SK-N-SH treated with all-trans-retinoic acid at 6 μM for 48 hours (cell line): ENCODE results near the gene LAIR2.

Experiments used
- ATAC-seq: fragments of 200-7000 bp; cut with Tn5 transposase; 3 replicates; pipeline ENCODE4 v1.9.1; 2020; ENCODE audit warnings: mild to moderate bottlenecking, moderate library complexity
- BACH2 ChIP-seq: fragments of 250-450 bp; sonication (Bioruptor Pico); IDR thresholded peaks from 2 replicates; pipeline ENCODE4 v1.9.0; 2021; ENCODE audit warnings: mild to moderate bottlenecking, borderline replicate concordance
- CREB5 ChIP-seq: fragments of 250-450 bp; sonication (Bioruptor Pico); IDR thresholded peaks from 2 replicates; pipeline ENCODE4 v1.5.1; 2020; ENCODE audit warnings: low read depth, mild to moderate bottlenecking, moderate library complexity
- CSDC2 ChIP-seq: fragments of 250-450 bp; sonication (Bioruptor Pico); IDR thresholded peaks from 2 replicates; pipeline ENCODE4 v1.5.0; 2020; ENCODE audit warnings: mild to moderate bottlenecking, moderate library complexity
- ESRRG ChIP-seq: fragments of 250-450 bp; sonication (Bioruptor Pico); IDR thresholded peaks from 2 replicates; pipeline ENCODE4 v1.6.1; 2021; ENCODE audit warnings: mild to moderate bottlenecking
- GLIS3 ChIP-seq: fragments of 250-450 bp; sonication (Bioruptor Pico); IDR thresholded peaks from 2 replicates; pipeline ENCODE4 v1.5.0; 2020; ENCODE audit warnings: mild to moderate bottlenecking, moderate library complexity
- ISL1 ChIP-seq: fragments of 250-450 bp; sonication (Bioruptor Pico); IDR thresholded peaks from 2 replicates; pipeline ENCODE4 v2.1.2; 2022; ENCODE audit warnings: mild to moderate bottlenecking, moderate library complexity
- OSR1 ChIP-seq: fragments of 250-450 bp; sonication (Bioruptor Pico); IDR thresholded peaks from 2 replicates; pipeline ENCODE4 v1.8.0; 2022; ENCODE audit warnings: moderate library complexity, mild to moderate bottlenecking, inconsistent platforms
- PATZ1 ChIP-seq: fragments of 250-450 bp; sonication (Bioruptor Pico); IDR thresholded peaks from 2 replicates; pipeline ENCODE4 v1.8.0; 2020; ENCODE audit warnings: mild to moderate bottlenecking, moderate library complexity, borderline replicate concordance
- PPARA ChIP-seq: fragments of 250-450 bp; sonication (Bioruptor Pico); IDR thresholded peaks from 2 replicates; pipeline ENCODE4 v1.5.0; 2020; ENCODE audit warnings: mild to moderate bottlenecking, borderline replicate concordance
- RARB ChIP-seq: fragments of 250-450 bp; sonication (Bioruptor Pico); IDR thresholded peaks from 2 replicates; pipeline ENCODE4 v1.8.0; 2021; ENCODE audit warnings: mild to moderate bottlenecking, moderate library complexity
- TCF4 ChIP-seq: fragments of 250-450 bp; sonication (Bioruptor Pico); IDR thresholded peaks from 2 replicates; pipeline ENCODE4 v1.8.0; 2021; ENCODE audit warnings: mild to moderate bottlenecking, moderate library complexity, borderline replicate concordance
- TOX ChIP-seq: fragments of 250-450 bp; sonication (Bioruptor Pico); IDR thresholded peaks from 2 replicates; pipeline ENCODE4 v1.8.0; 2021; ENCODE audit warnings: mild to moderate bottlenecking, moderate library complexity, borderline replicate concordance
- TSHZ2 ChIP-seq: fragments of 250-450 bp; sonication (Bioruptor Pico); IDR thresholded peaks from 2 replicates; pipeline ENCODE4 v1.5.0; 2020; ENCODE audit warnings: mild to moderate bottlenecking, moderate library complexity
- ZC3H10 ChIP-seq: fragments of 250-450 bp; sonication (Bioruptor Pico); IDR thresholded peaks from 2 replicates; pipeline ENCODE4 v1.5.1; 2021; ENCODE audit warnings: mild to moderate bottlenecking, moderate library complexity
- ZFP3 ChIP-seq: fragments of 250-450 bp; sonication (Bioruptor Pico); IDR thresholded peaks from 2 replicates; pipeline ENCODE4 v1.5.0; 2020; ENCODE audit warnings: mild to moderate bottlenecking, moderate library complexity
- ZFP30 ChIP-seq: fragments of 450-650 bp; formaldehyde crosslinking; IDR thresholded peaks from 2 replicates; pipeline ENCODE4 v1.5.0; 2022; ENCODE audit warnings: mild to moderate bottlenecking, moderate library complexity
- ZNF565 ChIP-seq: fragments of 450-650 bp; formaldehyde crosslinking; conservative IDR thresholded peaks from 2 replicates; pipeline ENCODE4 v1.5.0; 2020; ENCODE audit warnings: low read depth, mild to moderate bottlenecking, moderate library complexity
- ZNF70 ChIP-seq: fragments of 450-650 bp; formaldehyde crosslinking; IDR thresholded peaks from 2 replicates; pipeline ENCODE4 v1.5.0; 2020; ENCODE audit warnings: mild to moderate bottlenecking, moderate library complexity
- ZNF8 ChIP-seq: fragments of 450-650 bp; formaldehyde crosslinking; IDR thresholded peaks from 2 replicates; pipeline ENCODE4 v1.5.0; 2020; ENCODE audit warnings: mild to moderate bottlenecking, moderate library complexity
- TF ChIP-seq, protein P1 (sequence below): fragments of 250-450 bp; sonication (Bioruptor Pico); IDR thresholded peaks from 2 replicates; pipeline ENCODE4 v1.8.0; 2021; ENCODE audit warnings: low read depth, mild to moderate bottlenecking, moderate library complexity, borderline replicate concordance

The LAIR2 gene

DNA sequence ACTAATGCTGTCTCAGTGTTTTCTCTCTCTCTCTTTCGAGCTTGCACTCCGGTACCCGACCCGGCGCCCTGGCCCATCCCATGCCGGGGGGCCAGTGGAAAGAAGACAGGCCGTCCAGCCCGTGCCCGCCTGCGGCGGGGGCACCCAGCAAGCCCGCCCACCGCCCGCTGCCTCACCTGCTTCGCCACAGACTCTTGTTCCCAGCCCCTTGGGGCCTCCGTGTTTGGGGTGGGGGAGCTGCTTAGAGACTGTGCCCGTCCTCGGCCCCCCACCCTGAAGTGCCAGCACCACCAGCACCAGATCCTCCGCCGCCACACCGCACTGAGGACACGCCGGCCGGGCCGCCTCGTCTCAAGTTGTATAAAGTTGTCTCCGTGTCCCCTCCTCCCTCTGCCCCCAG lies 41.4 kb upstream of the LAIR2 start:
- ATAC-seq, result no peak

DNA sequence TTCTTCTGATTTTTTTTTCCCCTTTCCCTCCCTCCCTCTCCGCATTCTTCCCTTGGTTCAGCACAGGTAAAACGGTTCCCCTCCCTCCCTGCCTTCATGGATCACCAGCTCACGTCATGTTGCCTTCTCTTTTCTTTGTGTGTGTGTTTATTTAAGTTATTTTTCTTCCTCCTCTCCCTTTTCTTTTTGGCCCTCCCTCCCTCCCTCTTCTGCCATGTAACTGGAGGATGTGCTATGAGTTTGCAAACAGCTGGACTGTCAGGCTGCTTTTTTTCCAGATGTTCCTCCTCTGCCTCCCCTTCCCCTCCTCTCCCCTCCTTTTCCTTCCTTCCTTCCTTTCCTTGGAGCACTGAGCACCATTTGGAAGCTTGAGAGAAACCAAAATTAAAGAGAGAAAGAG lies 41.0 kb upstream of the LAIR2 start:
- TF ChIP-seq OSR1 (CRISPR knock-in tag), result no peak
- no peak for TF ChIP-seq PATZ1 (CRISPR knock-in tag)
- TF ChIP-seq CREB5 (CRISPR knock-in tag), result no peak
- no peak for TF ChIP-seq TSHZ2
- no peak for TF ChIP-seq ZNF70 (CRISPR knock-in tag)
- TF ChIP-seq ZFP30 (CRISPR knock-in tag), result no peak
- TF ChIP-seq CSDC2, result no peak
- no peak for TF ChIP-seq RARB (CRISPR knock-in tag)
- TF ChIP-seq BACH2, result no peak
- TF ChIP-seq, protein P1, sequence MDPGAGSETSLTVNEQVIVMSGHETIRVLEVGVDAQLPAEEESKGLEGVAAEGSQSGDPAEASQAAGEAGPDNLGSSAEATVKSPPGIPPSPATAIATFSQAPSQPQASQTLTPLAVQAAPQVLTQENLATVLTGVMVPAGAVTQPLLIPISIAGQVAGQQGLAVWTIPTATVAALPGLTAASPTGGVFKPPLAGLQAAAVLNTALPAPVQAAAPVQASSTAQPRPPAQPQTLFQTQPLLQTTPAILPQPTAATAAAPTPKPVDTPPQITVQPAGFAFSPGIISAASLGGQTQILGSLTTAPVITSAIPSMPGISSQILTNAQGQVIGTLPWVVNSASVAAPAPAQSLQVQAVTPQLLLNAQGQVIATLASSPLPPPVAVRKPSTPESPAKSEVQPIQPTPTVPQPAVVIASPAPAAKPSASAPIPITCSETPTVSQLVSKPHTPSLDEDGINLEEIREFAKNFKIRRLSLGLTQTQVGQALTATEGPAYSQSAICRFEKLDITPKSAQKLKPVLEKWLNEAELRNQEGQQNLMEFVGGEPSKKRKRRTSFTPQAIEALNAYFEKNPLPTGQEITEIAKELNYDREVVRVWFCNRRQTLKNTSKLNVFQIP (CRISPR knock-in tag), result no peak
- no peak for TF ChIP-seq ZNF565 (CRISPR knock-in tag)
- TF ChIP-seq PPARA (CRISPR knock-in tag), result no peak
- TF ChIP-seq TCF4 (CRISPR knock-in tag), result no peak
- ATAC-seq, result no peak

More for the DNA sequence above, 41.4 kb upstream of the LAIR2 start:
- no peak for TF ChIP-seq TCF4 (CRISPR knock-in tag)
- TF ChIP-seq PATZ1 (CRISPR knock-in tag), result no peak
- no peak for TF ChIP-seq ZFP3
- no peak for TF ChIP-seq TOX
- TF ChIP-seq GLIS3 (CRISPR knock-in tag), result no peak
- TF ChIP-seq ZFP30 (CRISPR knock-in tag), result no peak
- TF ChIP-seq BACH2, result no peak
- no peak for TF ChIP-seq ZNF8 (CRISPR knock-in tag)

DNA sequence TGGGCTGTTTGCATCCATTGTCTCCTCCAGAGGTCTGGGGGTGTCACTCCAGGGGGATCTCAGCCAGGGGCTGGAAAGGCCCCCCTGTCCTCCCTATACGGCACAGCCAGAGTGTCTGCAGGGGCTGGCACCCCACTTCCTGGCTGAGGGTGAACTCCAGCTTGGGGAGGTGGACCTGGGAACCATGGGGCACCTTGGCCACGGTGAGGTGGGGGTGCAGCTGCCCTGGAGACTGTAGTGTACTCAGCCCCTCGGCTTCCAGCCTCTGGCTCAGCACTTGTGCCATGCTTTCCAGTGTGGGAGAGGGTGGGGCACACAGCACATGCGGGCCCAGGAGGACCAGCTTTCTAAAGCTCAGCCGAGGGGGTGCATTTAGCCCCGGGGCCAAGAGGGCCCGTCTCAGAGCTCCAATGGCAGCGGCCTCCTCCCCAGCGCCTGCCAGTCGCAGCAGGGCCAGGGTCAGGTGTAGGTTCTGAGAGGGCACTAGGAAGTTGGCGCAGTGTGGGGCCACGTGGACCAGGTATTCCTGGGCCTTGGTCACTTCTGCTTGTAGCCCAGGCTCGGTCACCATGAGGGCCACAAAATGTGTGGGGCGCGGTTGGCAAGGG lies 40.5 kb upstream of the LAIR2 start:
- ATAC-seq, result no peak
- TF ChIP-seq ZNF8 (CRISPR knock-in tag) (no peak), BACH2 (no peak), ZNF70 (CRISPR knock-in tag) (no peak), CSDC2 (no peak), TOX (no peak), TCF4 (CRISPR knock-in tag) (no peak), ISL1 (CRISPR knock-in tag) (no peak), ESRRG (CRISPR knock-in tag) (no peak), ZC3H10 (CRISPR knock-in tag) (no peak), PATZ1 (CRISPR knock-in tag) (no peak), RARB (CRISPR knock-in tag) (no peak)
- TF ChIP-seq, protein P1 (CRISPR knock-in tag), result no peak
